Measurements from ENCODE around the gene C6orf141.

The C6orf141 gene

DNA sequence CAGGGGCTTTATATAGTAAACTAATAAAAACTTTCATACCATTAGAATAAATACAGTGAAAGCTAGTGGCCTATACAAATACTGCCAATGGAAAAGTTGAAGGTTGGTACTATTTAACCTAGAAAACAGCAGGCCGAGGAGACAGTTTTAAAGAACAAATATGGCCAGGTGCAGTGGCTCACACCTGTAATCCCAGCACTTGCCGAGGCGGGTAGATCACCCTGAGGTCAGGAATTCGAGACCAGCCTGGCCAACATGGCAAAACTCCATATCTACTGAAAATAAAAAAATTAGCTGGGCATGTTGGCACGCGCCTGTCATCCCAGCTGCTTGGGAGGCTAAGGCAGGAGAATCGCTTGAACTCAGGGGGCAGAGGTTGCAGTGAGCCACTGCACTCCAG, 25.9 kb upstream of the C6orf141 start:
- Histone ChIP-seq H3K27ac (replicated peaks) (no peak overlapping the region), H3K27me3 (ENCODE audit: insufficient read depth, poor library complexity, severe bottlenecking) (no peaks in the 10 kb centered on the region)
- TF ChIP-seq REST (IDR thresholded peaks at IDR 0.05; ENCODE audit: insufficient replicate concordance, low read depth) (no peak), GABPA (IDR thresholded peaks at IDR 0.05; ENCODE audit: low read depth) (no peak), SPI1 (IDR thresholded peaks at IDR 0.05; ENCODE audit: borderline replicate concordance, low read depth) (no peak), POLR2AphosphoS5 (IDR thresholded peaks at IDR 0.05; ENCODE audit: low read depth) (no peak)
- TF ChIP-seq, protein P1, sequence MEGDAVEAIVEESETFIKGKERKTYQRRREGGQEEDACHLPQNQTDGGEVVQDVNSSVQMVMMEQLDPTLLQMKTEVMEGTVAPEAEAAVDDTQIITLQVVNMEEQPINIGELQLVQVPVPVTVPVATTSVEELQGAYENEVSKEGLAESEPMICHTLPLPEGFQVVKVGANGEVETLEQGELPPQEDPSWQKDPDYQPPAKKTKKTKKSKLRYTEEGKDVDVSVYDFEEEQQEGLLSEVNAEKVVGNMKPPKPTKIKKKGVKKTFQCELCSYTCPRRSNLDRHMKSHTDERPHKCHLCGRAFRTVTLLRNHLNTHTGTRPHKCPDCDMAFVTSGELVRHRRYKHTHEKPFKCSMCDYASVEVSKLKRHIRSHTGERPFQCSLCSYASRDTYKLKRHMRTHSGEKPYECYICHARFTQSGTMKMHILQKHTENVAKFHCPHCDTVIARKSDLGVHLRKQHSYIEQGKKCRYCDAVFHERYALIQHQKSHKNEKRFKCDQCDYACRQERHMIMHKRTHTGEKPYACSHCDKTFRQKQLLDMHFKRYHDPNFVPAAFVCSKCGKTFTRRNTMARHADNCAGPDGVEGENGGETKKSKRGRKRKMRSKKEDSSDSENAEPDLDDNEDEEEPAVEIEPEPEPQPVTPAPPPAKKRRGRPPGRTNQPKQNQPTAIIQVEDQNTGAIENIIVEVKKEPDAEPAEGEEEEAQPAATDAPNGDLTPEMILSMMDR (IDR thresholded peaks at IDR 0.05; ENCODE audit: insufficient read depth, low read length): no peak

GRCh38 chr6:49526598-49526997, 23.9 kb upstream of the C6orf141 start:
- H3K27me3 ChIP-seq (ENCODE audit: insufficient read depth, poor library complexity, severe bottlenecking): no peaks in the 10 kb centered on the region
- no peak for DNase-seq (ENCODE audit: low read depth in 1 of 2, low spot score in 1 of 2)
- no peak overlapping the region for H3K27ac ChIP-seq (replicated peaks)
- H3K4me3 ChIP-seq (replicated peaks; ENCODE audit: insufficient read depth, low read length): no peak overlapping the region
- no peak for TF ChIP-seq POLR2AphosphoS5 (IDR thresholded peaks at IDR 0.05; ENCODE audit: low read depth)
- no peak for TF ChIP-seq GABPA (IDR thresholded peaks at IDR 0.05; ENCODE audit: low read depth)
- TF ChIP-seq SPI1 (IDR thresholded peaks at IDR 0.05; ENCODE audit: borderline replicate concordance, low read depth): no peak
- TF ChIP-seq, protein P1 (IDR thresholded peaks at IDR 0.05; ENCODE audit: insufficient read depth, low read length): no peak
- TF ChIP-seq REST (IDR thresholded peaks at IDR 0.05; ENCODE audit: insufficient replicate concordance, low read depth): no peak

More for the DNA sequence above, 25.9 kb upstream of the C6orf141 start:
- no peak for DNase-seq (ENCODE audit: low read depth in 1 of 2, low spot score in 1 of 2)
- H3K4me3 ChIP-seq (replicated peaks; ENCODE audit: insufficient read depth, low read length): no peak overlapping the region

- DNase-seq (ENCODE audit: low read depth in 1 of 2, low spot score in 1 of 2): no peak
- H3K27ac ChIP-seq (replicated peaks): no peak overlapping the region
- H3K4me3 ChIP-seq (replicated peaks; ENCODE audit: insufficient read depth, low read length): no peak overlapping the region
- TF ChIP-seq, protein P1 (IDR thresholded peaks at IDR 0.05; ENCODE audit: insufficient read depth, low read length): no peak
- TF ChIP-seq GABPA (IDR thresholded peaks at IDR 0.05; ENCODE audit: low read depth): no peak
- TF ChIP-seq SPI1 (IDR thresholded peaks at IDR 0.05; ENCODE audit: borderline replicate concordance, low read depth): no peak
- no peak for TF ChIP-seq POLR2AphosphoS5 (IDR thresholded peaks at IDR 0.05; ENCODE audit: low read depth)
- TF ChIP-seq REST (IDR thresholded peaks at IDR 0.05; ENCODE audit: insufficient replicate concordance, low read depth): no peak
- no peaks in the 10 kb centered on the region for H3K27me3 ChIP-seq (ENCODE audit: insufficient read depth, poor library complexity, severe bottlenecking)
These were observed 23.1 kb upstream of the C6orf141 start for GRCh38 chr6:49527320-49527719.

Data from HL-60 (cell line).